GM23338 (cell line): Measurements from ENCODE around the gene FOXI1.

ENCODE experiments used
- CREB1 ChIP-seq: fragments of 250-450 bp; sonication (Bioruptor Pico); IDR thresholded peaks from 2 replicates; pipeline ENCODE4 v1.5.0; 2020; ENCODE audit warnings: low read depth, mild to moderate bottlenecking, moderate library complexity
- EZH2 ChIP-seq: fragments of 200-600 bp; sonication (generic); IDR thresholded peaks from one replicate; pipeline ENCODE4 v1.8.0; 2017; ENCODE audit warnings: antibody characterized with exemption, mild to moderate bottlenecking, low read depth; ENCODE audit not compliant: unreplicated experiment
- EZH2phosphoT487 ChIP-seq: fragments of 200-600 bp; sonication (generic); IDR thresholded peaks from one replicate; pipeline ENCODE4 v1.8.1; 2018; ENCODE audit warnings: antibody characterized with exemption; ENCODE audit not compliant: unreplicated experiment
- JUNB ChIP-seq: IDR thresholded peaks from one replicate; pipeline ENCODE4 v1.6.1; 2016; ENCODE audit warnings: antibody characterized with exemption; ENCODE audit not compliant: unreplicated experiment
- NANOG ChIP-seq: IDR thresholded peaks from 2 replicates; pipeline ENCODE4 v1.6.1; 2016; ENCODE audit warnings: antibody characterized with exemption, borderline replicate concordance
- POLR2AphosphoS5 ChIP-seq: IDR thresholded peaks from 2 replicates; pipeline ENCODE4 v1.6.1; 2016; ENCODE audit warnings: antibody characterized with exemption, low read depth
- STAT1 ChIP-seq: IDR thresholded peaks from one replicate; pipeline ENCODE4 v1.6.1; 2016; ENCODE audit warnings: antibody characterized with exemption; ENCODE audit not compliant: unreplicated experiment
- ZNF114 ChIP-seq: fragments of 250-450 bp; sonication (Bioruptor Pico); IDR thresholded peaks from 2 replicates; pipeline ENCODE4 v1.5.0; 2020; ENCODE audit warnings: mild to moderate bottlenecking, moderate library complexity
- TF ChIP-seq, protein P1 (sequence below), 2 experiments: fragments of 200-600 bp in 1 of 2; sonication (generic) in 1 of 2; conservative IDR thresholded peaks; 2 replicates each; pipeline versions ENCODE4 v1.5.1 to v1.6.1; 2016 to 2017; ENCODE audit warnings: antibody characterized with exemption in 2 of 2, low read depth in 2 of 2, mild to moderate bottlenecking in 2 of 2, moderate library complexity in 1 of 2
- TF ChIP-seq, protein P2 (sequence below): IDR thresholded peaks from one replicate; pipeline ENCODE4 v1.6.1; 2018; ENCODE audit warnings: antibody characterized with exemption; ENCODE audit not compliant: unreplicated experiment
- TF ChIP-seq, protein P3 (sequence below): IDR thresholded peaks from 2 replicates; pipeline ENCODE4 v1.6.1; 2016; ENCODE audit warnings: antibody characterized with exemption

DNA sequence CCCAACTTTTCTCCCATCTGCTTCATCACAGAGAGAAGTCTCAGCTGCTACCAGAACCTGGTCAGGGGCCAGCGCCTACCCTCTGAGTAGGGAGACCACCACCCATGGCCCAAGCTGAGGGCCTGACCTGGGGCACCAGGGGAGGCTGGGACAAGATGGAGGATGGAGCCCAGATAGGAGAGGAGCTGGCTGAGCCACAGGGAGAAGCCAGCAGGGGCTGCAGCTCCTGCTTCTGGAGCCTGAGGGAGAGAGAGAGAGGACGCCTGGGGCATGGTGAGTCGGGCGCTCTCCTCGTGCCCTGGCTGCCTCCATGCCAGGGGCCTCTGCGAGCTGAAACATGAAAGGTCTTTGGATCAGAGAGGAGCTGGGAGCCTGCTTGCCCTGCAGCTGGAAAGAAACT is 1.4 kb upstream of the FOXI1 start:
- TF ChIP-seq, protein P1, sequence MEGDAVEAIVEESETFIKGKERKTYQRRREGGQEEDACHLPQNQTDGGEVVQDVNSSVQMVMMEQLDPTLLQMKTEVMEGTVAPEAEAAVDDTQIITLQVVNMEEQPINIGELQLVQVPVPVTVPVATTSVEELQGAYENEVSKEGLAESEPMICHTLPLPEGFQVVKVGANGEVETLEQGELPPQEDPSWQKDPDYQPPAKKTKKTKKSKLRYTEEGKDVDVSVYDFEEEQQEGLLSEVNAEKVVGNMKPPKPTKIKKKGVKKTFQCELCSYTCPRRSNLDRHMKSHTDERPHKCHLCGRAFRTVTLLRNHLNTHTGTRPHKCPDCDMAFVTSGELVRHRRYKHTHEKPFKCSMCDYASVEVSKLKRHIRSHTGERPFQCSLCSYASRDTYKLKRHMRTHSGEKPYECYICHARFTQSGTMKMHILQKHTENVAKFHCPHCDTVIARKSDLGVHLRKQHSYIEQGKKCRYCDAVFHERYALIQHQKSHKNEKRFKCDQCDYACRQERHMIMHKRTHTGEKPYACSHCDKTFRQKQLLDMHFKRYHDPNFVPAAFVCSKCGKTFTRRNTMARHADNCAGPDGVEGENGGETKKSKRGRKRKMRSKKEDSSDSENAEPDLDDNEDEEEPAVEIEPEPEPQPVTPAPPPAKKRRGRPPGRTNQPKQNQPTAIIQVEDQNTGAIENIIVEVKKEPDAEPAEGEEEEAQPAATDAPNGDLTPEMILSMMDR (conservative IDR thresholded peaks at IDR 0.05; ENCODE audit: low read depth in 2 of 2) = no peak
- TF ChIP-seq POLR2AphosphoS5 = no peak
- TF ChIP-seq JUNB = no peak
- TF ChIP-seq, protein P2, sequence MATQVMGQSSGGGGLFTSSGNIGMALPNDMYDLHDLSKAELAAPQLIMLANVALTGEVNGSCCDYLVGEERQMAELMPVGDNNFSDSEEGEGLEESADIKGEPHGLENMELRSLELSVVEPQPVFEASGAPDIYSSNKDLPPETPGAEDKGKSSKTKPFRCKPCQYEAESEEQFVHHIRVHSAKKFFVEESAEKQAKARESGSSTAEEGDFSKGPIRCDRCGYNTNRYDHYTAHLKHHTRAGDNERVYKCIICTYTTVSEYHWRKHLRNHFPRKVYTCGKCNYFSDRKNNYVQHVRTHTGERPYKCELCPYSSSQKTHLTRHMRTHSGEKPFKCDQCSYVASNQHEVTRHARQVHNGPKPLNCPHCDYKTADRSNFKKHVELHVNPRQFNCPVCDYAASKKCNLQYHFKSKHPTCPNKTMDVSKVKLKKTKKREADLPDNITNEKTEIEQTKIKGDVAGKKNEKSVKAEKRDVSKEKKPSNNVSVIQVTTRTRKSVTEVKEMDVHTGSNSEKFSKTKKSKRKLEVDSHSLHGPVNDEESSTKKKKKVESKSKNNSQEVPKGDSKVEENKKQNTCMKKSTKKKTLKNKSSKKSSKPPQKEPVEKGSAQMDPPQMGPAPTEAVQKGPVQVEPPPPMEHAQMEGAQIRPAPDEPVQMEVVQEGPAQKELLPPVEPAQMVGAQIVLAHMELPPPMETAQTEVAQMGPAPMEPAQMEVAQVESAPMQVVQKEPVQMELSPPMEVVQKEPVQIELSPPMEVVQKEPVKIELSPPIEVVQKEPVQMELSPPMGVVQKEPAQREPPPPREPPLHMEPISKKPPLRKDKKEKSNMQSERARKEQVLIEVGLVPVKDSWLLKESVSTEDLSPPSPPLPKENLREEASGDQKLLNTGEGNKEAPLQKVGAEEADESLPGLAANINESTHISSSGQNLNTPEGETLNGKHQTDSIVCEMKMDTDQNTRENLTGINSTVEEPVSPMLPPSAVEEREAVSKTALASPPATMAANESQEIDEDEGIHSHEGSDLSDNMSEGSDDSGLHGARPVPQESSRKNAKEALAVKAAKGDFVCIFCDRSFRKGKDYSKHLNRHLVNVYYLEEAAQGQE = no peak
- no peak for TF ChIP-seq EZH2
- TF ChIP-seq EZH2phosphoT487 = no peak
- no peak for TF ChIP-seq CREB1 (CRISPR knock-in tag)
- TF ChIP-seq STAT1 = no peak
- TF ChIP-seq NANOG = no peak
- TF ChIP-seq, protein P3, sequence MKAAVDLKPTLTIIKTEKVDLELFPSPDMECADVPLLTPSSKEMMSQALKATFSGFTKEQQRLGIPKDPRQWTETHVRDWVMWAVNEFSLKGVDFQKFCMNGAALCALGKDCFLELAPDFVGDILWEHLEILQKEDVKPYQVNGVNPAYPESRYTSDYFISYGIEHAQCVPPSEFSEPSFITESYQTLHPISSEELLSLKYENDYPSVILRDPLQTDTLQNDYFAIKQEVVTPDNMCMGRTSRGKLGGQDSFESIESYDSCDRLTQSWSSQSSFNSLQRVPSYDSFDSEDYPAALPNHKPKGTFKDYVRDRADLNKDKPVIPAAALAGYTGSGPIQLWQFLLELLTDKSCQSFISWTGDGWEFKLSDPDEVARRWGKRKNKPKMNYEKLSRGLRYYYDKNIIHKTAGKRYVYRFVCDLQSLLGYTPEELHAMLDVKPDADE = no peak
- no peak for TF ChIP-seq ZNF114 (CRISPR knock-in tag)
